ENCODE data around the gene DUS2. TPM values are rescaled to one million over a fixed set of nuclear protein-coding genes. Genes with fewer than 3 reads are reported as not detected.

DUS2 gene
- total RNA-seq, 1 experiment from 2014 or later, result 12.1 TPM

GRCh38 chr16:68070249-68070730, 47.2 kb downstream of the DUS2 start:
- BruUV-seq (replicated peaks), result no TSS peak
- POLR2A ChIA-PET, result no interaction called here
- no peaks in the 10 kb centered on the region for H3K27me3 ChIP-seq (ENCODE audit: control insufficient read depth, insufficient read depth, low read length)
- ATAC-seq (no peak), DNase-seq (ENCODE audit: low read depth, low spot score) (no peak)
- no peak overlapping the region for H3K27ac ChIP-seq (ENCODE audit: low read length)
- CTCF ChIA-PET, result no interaction called here
- in situ Hi-C loops (cut with HindIII; ENCODE audit: low pct_unique_long_range_greater_than_20kb, low sequenced_read_pairs), result no loop called here
- intact Hi-C loops (cut with micrococcal nuclease; ENCODE audit: unreplicated experiment), result no loop called here
- no peak overlapping the region for H3K4me3 ChIP-seq (ENCODE audit: low read depth in 2 of 2, low read length in 2 of 2)
- no peaks in the 10 kb centered on the region for H3K36me3 ChIP-seq (ENCODE audit: control insufficient read depth, insufficient read depth, low read length)
- H3K4me1 ChIP-seq (ENCODE audit: control insufficient read depth, insufficient read depth, low read length), result no peaks in the 10 kb centered on the region
- H3K9me3 ChIP-seq (ENCODE audit: control insufficient read depth, insufficient read depth, low read depth, low read length), result no peaks in the 10 kb centered on the region
- TF ChIP-seq POLR2AphosphoS5 (IDR thresholded peaks at IDR 0.05; ENCODE audit: low read depth, low read length), result no peak
- TF ChIP-seq REST (IDR thresholded peaks at IDR 0.05; ENCODE audit: insufficient read depth in 1 of 2, low read depth in 2 of 2, low read length in 1 of 2), result no peak
- TF ChIP-seq TCF7L2 (IDR thresholded peaks at IDR 0.05; ENCODE audit: low read depth, low read length), result no peak
- TF ChIP-seq CTCF (IDR thresholded peaks at IDR 0.05), result no peak
- TF ChIP-seq SIN3A (IDR thresholded peaks at IDR 0.05; ENCODE audit: borderline replicate concordance, insufficient read depth, low read depth, low read length), result no peak

GRCh38 chr16:68070806-68071517, 47.9 kb downstream of the DUS2 start:
- no TSS peak for BruUV-seq (replicated peaks)
- ChIA-PET POLR2A (no interaction called here), CTCF (no interaction called here)
- Histone ChIP-seq H3K27ac (ENCODE audit: low read length) (no peak overlapping the region), H3K9me3 (ENCODE audit: control insufficient read depth, insufficient read depth, low read depth, low read length) (no peaks in the 10 kb centered on the region), H3K4me3 (ENCODE audit: low read depth in 2 of 2, low read length in 2 of 2) (no peak overlapping the region), H3K36me3 (ENCODE audit: control insufficient read depth, insufficient read depth, low read length) (no peaks in the 10 kb centered on the region), H3K4me1 (ENCODE audit: control insufficient read depth, insufficient read depth, low read length) (no peaks in the 10 kb centered on the region), H3K27me3 (ENCODE audit: control insufficient read depth, insufficient read depth, low read length) (no peaks in the 10 kb centered on the region)
- ATAC-seq, result no peak
- no peak for DNase-seq (ENCODE audit: low read depth, low spot score)
- in situ Hi-C loops (cut with HindIII; ENCODE audit: low pct_unique_long_range_greater_than_20kb, low sequenced_read_pairs) (no loop called here), intact Hi-C loops (cut with micrococcal nuclease; ENCODE audit: unreplicated experiment) (no loop called here)
- TF ChIP-seq TCF7L2 (IDR thresholded peaks at IDR 0.05; ENCODE audit: low read depth, low read length) (no peak), REST (IDR thresholded peaks at IDR 0.05; ENCODE audit: insufficient read depth in 1 of 2, low read depth in 2 of 2, low read length in 1 of 2) (no peak), CTCF (IDR thresholded peaks at IDR 0.05) (no peak), SIN3A (IDR thresholded peaks at IDR 0.05; ENCODE audit: borderline replicate concordance, insufficient read depth, low read depth, low read length) (no peak)

Data from Panc1 (cell line).